Measurements from ENCODE around the gene SUPT3H. TPM values are rescaled to one million over a fixed set of nuclear protein-coding genes. Genes with fewer than 3 reads are reported as not detected.

Gene SUPT3H
- total and polyA plus RNA-seq, 4 donors: 2.3 to 9.4 (median 5.8) TPM

DNA sequence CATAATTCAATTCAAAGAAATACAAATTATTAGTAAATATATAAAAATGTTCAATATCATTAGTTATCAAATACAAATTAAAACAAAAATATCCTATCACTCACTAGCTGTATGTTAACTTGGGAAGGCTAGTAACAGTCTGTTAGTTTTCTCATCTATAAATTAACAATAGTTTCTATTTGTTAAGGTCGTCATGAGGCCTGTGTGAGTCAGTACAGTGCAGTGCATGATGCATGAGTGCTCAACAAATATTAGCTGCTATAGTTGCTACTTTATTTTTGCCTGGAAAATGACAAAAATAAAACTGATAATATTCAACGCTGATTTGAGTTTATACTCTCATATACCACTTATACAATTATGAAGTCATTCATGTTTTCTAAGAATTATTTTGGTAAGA, 451.2 kb downstream of the SUPT3H start:
- H3K36me3 ChIP-seq (ENCODE audit: control insufficient read depth in 1 of 2, insufficient read depth in 2 of 2, low read length in 1 of 2): no peaks in the 10 kb centered on the region
- intact Hi-C loops (cut with DNase I): no loop called here
- H3K9me3 ChIP-seq (ENCODE audit: control insufficient read depth, low read length): no peaks in the 10 kb centered on the region
- no peak overlapping the region for H3K4me3 ChIP-seq (ENCODE audit: low read length in 2 of 2)
- no peaks in the 10 kb centered on the region for H3K4me1 ChIP-seq (ENCODE audit: control insufficient read depth in 1 of 2, insufficient read depth in 2 of 2, low read length in 2 of 2)
- DNase-seq: no peak
- no peak overlapping the region for H3K27ac ChIP-seq (ENCODE audit: low read depth in 1 of 2, low read length in 2 of 2)
- 64 to 71% methylated on average over 2 of the region's 2 CpGs for WGBS, 2 donors
- H3K27me3 ChIP-seq (ENCODE audit: control insufficient read depth in 1 of 2, insufficient read depth in 2 of 2, low read length in 1 of 2): no peaks in the 10 kb centered on the region
- ATAC-seq (ENCODE audit: low FRiP score): no peak

DNA sequence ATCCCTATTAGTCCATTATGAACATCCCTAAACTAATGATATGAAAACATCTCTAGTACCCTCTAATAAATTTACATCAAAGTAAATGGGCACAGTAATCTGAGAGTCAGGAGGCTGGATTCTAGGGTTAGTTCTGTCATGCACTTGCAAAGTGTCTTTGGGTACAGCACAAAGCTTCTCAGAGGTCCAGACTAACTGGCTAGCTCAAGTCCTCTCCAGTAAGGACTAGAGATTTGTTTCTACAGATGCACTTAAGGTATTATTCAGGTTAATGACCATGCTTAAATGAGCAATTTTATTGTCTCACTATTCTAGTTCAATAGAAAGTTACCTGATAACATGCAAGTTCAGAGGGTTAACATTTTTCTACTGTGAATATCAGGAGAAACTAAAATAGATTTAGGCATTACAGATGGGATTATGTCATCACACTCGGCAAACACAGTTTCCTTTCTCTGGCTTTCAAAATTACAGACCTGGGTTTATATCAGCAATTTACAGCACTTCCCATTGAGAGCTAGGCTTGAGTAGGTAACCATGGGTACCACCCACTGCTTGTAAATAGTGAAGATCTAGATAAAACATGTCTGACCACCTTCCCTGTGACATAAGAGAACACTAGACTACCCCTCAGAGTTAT, 452.5 kb downstream of the SUPT3H start:
- Histone ChIP-seq H3K4me3 (ENCODE audit: low read length in 2 of 2) (no peak overlapping the region), H3K4me1 (ENCODE audit: control insufficient read depth in 1 of 2, insufficient read depth in 2 of 2, low read length in 2 of 2) (no peaks in the 10 kb centered on the region), H3K36me3 (ENCODE audit: control insufficient read depth in 1 of 2, insufficient read depth in 2 of 2, low read length in 1 of 2) (no peaks in the 10 kb centered on the region), H3K9me3 (ENCODE audit: control insufficient read depth, low read length) (no peaks in the 10 kb centered on the region), H3K27me3 (ENCODE audit: control insufficient read depth in 1 of 2, insufficient read depth in 2 of 2, low read length in 1 of 2) (no peaks in the 10 kb centered on the region), H3K27ac (ENCODE audit: low read depth in 1 of 2, low read length in 2 of 2) (no peak overlapping the region)
- WGBS, 2 donors: 0 to 1% methylated on average over 1 of the region's 1 CpG
- no peak for DNase-seq
- intact Hi-C loops (cut with DNase I): no loop called here
- ATAC-seq (ENCODE audit: low FRiP score): no peak

DNA sequence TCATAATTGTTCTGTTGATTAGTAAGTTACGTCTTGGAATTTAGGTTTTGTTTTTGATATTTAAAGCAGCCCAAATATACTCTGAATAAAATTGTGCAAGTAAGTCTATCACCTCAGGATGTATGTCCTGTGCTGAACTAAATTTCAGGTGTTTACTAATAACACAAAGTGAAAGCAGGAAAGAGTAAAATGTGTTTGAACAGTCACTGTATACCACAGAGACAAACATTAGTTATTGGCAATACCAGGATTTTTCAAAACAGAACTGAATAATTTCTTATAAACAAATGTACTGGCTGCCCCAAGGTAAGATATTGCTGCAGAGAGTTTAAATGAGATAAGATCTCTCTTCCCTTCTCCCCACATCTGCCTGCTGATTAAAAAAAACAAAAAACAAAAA, 454.3 kb downstream of the SUPT3H start:
- intact Hi-C loops (cut with DNase I): no loop called here
- Histone ChIP-seq H3K9me3 (ENCODE audit: control insufficient read depth, low read length) (no peaks in the 10 kb centered on the region), H3K36me3 (ENCODE audit: control insufficient read depth in 1 of 2, insufficient read depth in 2 of 2, low read length in 1 of 2) (no peaks in the 10 kb centered on the region), H3K4me3 (ENCODE audit: low read length in 2 of 2) (no peak overlapping the region), H3K27ac (ENCODE audit: low read depth in 1 of 2, low read length in 2 of 2) (no peak overlapping the region), H3K27me3 (ENCODE audit: control insufficient read depth in 1 of 2, insufficient read depth in 2 of 2, low read length in 1 of 2) (no peaks in the 10 kb centered on the region), H3K4me1 (ENCODE audit: control insufficient read depth in 1 of 2, insufficient read depth in 2 of 2, low read length in 2 of 2) (no peaks in the 10 kb centered on the region)
- 93 to 94% methylated on average over 1 of the region's 1 CpG for WGBS, 2 donors
- ATAC-seq (ENCODE audit: low FRiP score) (no peak), DNase-seq (no peak)

GRCh38 chr6:44921798-44922197, 455.9 kb downstream of the SUPT3H start:
- intact Hi-C loops (cut with DNase I): no loop called here
- ATAC-seq (ENCODE audit: low FRiP score): no peak
- no peak overlapping the region for H3K4me3 ChIP-seq (ENCODE audit: low read length in 2 of 2)
- H3K27me3 ChIP-seq (ENCODE audit: control insufficient read depth in 1 of 2, insufficient read depth in 2 of 2, low read length in 1 of 2): no peaks in the 10 kb centered on the region
- no peaks in the 10 kb centered on the region for H3K36me3 ChIP-seq (ENCODE audit: control insufficient read depth in 1 of 2, insufficient read depth in 2 of 2, low read length in 1 of 2)
- no peaks in the 10 kb centered on the region for H3K4me1 ChIP-seq (ENCODE audit: control insufficient read depth in 1 of 2, insufficient read depth in 2 of 2, low read length in 2 of 2)
- no peak overlapping the region for H3K27ac ChIP-seq (ENCODE audit: low read depth in 1 of 2, low read length in 2 of 2)
- no peaks in the 10 kb centered on the region for H3K9me3 ChIP-seq (ENCODE audit: control insufficient read depth, low read length)
- DNase-seq: no peak
- WGBS, 2 donors: 75 to 76% methylated on average over 3 of the region's 3 CpGs

DNA sequence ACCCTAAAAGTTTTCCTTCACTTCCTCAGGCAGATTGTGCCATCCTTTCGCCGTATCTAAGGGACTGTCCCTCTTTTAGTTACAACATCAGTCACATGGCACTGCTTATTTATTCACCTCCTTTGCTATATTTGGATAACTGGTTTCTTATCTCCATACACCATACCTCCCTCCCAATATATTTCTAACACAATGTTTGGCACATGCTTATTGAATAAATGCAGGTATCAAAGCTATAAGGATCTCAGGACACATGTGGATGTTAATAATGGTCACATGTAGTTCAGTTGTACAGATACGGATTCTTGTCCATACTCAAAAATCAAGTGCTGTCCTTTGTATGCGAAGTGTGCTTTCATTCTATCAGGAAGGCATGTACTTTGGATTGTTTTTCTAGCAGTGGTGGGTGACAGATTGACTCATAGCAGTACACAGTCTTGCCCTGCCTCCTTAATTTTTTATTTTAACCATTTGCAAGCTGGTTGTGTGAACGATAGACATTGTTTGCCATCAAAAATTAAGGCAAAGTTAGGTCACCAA, 456.7 kb downstream of the SUPT3H start:
- Histone ChIP-seq H3K36me3 (ENCODE audit: control insufficient read depth in 1 of 2, insufficient read depth in 2 of 2, low read length in 1 of 2) (peaks cover 0 to 3% of the 10 kb centered on the region in 2 donors), H3K4me3 (ENCODE audit: low read length in 2 of 2) (no peak overlapping the region), H3K27me3 (ENCODE audit: control insufficient read depth in 1 of 2, insufficient read depth in 2 of 2, low read length in 1 of 2) (no peaks in the 10 kb centered on the region), H3K27ac (ENCODE audit: low read depth in 1 of 2, low read length in 2 of 2) (no peak overlapping the region), H3K9me3 (ENCODE audit: control insufficient read depth, low read length) (no peaks in the 10 kb centered on the region), H3K4me1 (ENCODE audit: control insufficient read depth in 1 of 2, insufficient read depth in 2 of 2, low read length in 2 of 2) (no peaks in the 10 kb centered on the region)
- intact Hi-C loops (cut with DNase I): no loop called here
- 25 to 29% methylated on average over 5 of the region's 5 CpGs for WGBS, 2 donors
- no peak for DNase-seq
- no peak for ATAC-seq (ENCODE audit: low FRiP score)

GRCh38 chr6:44918671-44919296, 458.9 kb downstream of the SUPT3H start:
- ATAC-seq (ENCODE audit: low FRiP score) (no peak), DNase-seq (no peak)
- Histone ChIP-seq H3K27ac (ENCODE audit: low read depth in 1 of 2, low read length in 2 of 2) (no peak overlapping the region), H3K27me3 (ENCODE audit: control insufficient read depth in 1 of 2, insufficient read depth in 2 of 2, low read length in 1 of 2) (no peaks in the 10 kb centered on the region), H3K9me3 (ENCODE audit: control insufficient read depth, low read length) (no peaks in the 10 kb centered on the region), H3K36me3 (ENCODE audit: control insufficient read depth in 1 of 2, insufficient read depth in 2 of 2, low read length in 1 of 2) (peaks cover 0 to 3% of the 10 kb centered on the region in 2 donors), H3K4me3 (ENCODE audit: low read length in 2 of 2) (no peak overlapping the region), H3K4me1 (ENCODE audit: control insufficient read depth in 1 of 2, insufficient read depth in 2 of 2, low read length in 2 of 2) (no peaks in the 10 kb centered on the region)
- WGBS, 2 donors: 83 to 90% methylated on average over 6 of the region's 6 CpGs
- intact Hi-C loops (cut with DNase I): no loop called here

DNA sequence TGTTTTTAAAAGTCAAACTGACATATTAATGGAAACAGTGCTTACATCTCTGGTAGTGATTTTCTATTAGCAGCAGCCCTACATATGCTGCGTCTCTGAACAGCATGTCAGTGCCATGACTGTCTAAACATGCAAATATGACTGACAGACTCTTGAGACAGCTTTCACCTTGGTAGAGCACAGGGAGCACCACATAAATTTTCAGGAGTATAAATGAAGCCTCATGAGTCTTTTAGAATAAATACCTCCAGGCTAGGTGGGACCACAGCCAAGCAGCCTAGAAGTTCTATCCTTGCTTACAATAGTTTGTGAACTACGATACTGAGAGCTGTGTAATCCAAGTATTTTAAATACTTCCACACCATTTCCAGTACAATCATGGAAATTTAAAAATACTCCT, 460.3 kb downstream of the SUPT3H start:
- Histone ChIP-seq H3K27me3 (ENCODE audit: control insufficient read depth in 1 of 2, insufficient read depth in 2 of 2, low read length in 1 of 2) (no peaks in the 10 kb centered on the region), H3K9me3 (ENCODE audit: control insufficient read depth, low read length) (no peaks in the 10 kb centered on the region), H3K4me1 (ENCODE audit: control insufficient read depth in 1 of 2, insufficient read depth in 2 of 2, low read length in 2 of 2) (no peaks in the 10 kb centered on the region), H3K36me3 (ENCODE audit: control insufficient read depth in 1 of 2, insufficient read depth in 2 of 2, low read length in 1 of 2) (peaks cover 0 to 3% of the 10 kb centered on the region in 2 donors), H3K27ac (ENCODE audit: low read depth in 1 of 2, low read length in 2 of 2) (no peak overlapping the region), H3K4me3 (ENCODE audit: low read length in 2 of 2) (no peak overlapping the region)
- 73 to 82% methylated on average over 2 of the region's 2 CpGs for WGBS, 2 donors
- DNase-seq: no peak
- no peak for ATAC-seq (ENCODE audit: low FRiP score)
- intact Hi-C loops (cut with DNase I): no loop called here

DNA sequence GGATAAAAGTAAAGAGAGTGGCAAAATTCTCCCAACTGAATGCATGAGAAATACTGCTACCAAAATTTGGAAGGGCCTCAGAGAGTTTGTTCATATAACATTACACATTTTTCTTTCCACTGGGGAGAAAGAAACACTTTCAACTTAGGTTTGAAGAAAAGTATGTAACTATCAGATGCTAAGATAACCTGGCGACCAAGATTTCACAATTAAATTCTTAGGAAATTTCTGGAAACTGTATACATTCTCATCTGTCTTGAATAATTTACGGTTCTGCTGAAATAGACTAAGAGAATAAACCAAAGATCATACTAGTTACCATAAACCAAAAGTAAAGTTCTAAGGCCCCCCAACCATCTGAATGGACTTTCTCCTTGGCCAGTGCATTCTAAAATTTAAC, 462.6 kb downstream of the SUPT3H start:
- intact Hi-C loops (cut with DNase I): no loop called here
- Histone ChIP-seq H3K4me3 (ENCODE audit: low read length in 2 of 2) (no peak overlapping the region), H3K4me1 (ENCODE audit: control insufficient read depth in 1 of 2, insufficient read depth in 2 of 2, low read length in 2 of 2) (no peaks in the 10 kb centered on the region), H3K27me3 (ENCODE audit: control insufficient read depth in 1 of 2, insufficient read depth in 2 of 2, low read length in 1 of 2) (no peaks in the 10 kb centered on the region), H3K9me3 (ENCODE audit: control insufficient read depth, low read length) (no peaks in the 10 kb centered on the region), H3K27ac (ENCODE audit: low read depth in 1 of 2, low read length in 2 of 2) (no peak overlapping the region), H3K36me3 (ENCODE audit: control insufficient read depth in 1 of 2, insufficient read depth in 2 of 2, low read length in 1 of 2) (peaks cover 0 to 3% of the 10 kb centered on the region in 2 donors)
- no peak for DNase-seq
- 82 to 88% methylated on average over 2 of the region's 2 CpGs for WGBS, 2 donors
- ATAC-seq (ENCODE audit: low FRiP score): no peak

DNA sequence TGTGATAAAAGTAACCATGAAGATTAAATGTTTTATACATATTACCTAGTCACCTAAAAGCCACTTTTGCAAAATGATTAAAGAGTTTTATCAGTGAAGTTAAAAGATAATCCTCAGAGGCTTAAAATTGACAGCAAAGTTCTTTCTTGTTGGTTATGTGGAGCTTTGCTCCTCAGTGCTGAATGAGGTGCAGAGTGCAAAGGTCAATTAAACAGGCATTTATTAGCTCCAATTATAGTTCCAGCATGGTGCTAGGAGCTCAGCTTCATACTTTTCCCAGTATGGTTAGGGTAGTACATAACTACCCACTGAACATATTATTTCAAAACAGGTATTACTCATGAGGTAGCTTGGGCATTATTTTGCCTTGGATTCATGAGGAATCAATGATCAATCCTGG, 463.6 kb downstream of the SUPT3H start:
- H3K9me3 ChIP-seq (ENCODE audit: control insufficient read depth, low read length): no peaks in the 10 kb centered on the region
- no peak for DNase-seq
- H3K27ac ChIP-seq (ENCODE audit: low read depth in 1 of 2, low read length in 2 of 2): no peak overlapping the region
- H3K27me3 ChIP-seq (ENCODE audit: control insufficient read depth in 1 of 2, insufficient read depth in 2 of 2, low read length in 1 of 2): no peaks in the 10 kb centered on the region
- H3K36me3 ChIP-seq (ENCODE audit: control insufficient read depth in 1 of 2, insufficient read depth in 2 of 2, low read length in 1 of 2): peaks cover 0 to 3% of the 10 kb centered on the region in 2 donors
- no peaks in the 10 kb centered on the region for H3K4me1 ChIP-seq (ENCODE audit: control insufficient read depth in 1 of 2, insufficient read depth in 2 of 2, low read length in 2 of 2)
- intact Hi-C loops (cut with DNase I): no loop called here
- ATAC-seq (ENCODE audit: low FRiP score): no peak
- no peak overlapping the region for H3K4me3 ChIP-seq (ENCODE audit: low read length in 2 of 2)
